Measurements from ENCODE around the gene C16orf82. TPM values are rescaled to one million over a fixed set of nuclear protein-coding genes. Genes with fewer than 3 reads are reported as not detected.

The C16orf82 gene
- polyA plus RNA-seq, 1 experiment, result not detected

DNA sequence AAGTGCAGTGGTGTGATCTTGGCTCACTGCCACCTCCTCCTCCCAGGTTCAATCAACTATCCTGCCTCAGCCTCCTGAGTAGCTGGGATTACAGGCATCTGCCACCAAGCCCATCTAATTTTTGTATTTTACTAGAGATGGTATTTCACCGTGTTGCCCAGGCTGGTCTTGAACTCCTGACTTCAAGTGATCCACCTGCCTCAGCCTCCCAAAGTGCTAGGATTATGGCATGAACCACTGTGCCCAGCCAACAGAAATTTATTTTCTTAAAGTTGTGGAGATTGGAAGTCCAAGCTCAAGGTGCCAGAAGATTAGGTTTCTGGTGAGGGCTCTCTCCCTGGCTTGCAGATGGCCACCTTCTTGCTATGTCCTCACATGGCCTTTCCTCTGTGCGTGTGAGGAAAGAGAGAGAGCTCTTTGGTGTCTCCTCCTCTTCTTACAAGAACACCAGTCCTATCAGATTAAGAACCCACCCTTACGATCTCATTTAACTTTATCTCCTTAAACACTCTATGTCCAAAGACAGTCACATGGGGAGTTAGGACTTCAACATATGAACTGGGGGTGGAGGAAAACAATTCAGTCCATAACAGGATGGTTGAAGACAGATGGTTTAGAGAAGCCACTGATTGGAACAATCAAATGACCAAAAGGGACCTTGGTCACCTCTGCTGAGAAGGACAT is 31.8 kb downstream of the C16orf82 start:
- DNase-seq (ENCODE audit: low read depth), result no peak
- ChIA-PET POLR2A (no interaction called here), CTCF (interaction anchor here (0.6 to 2.3 kb wide), 3 partner anchors 11 to 934 kb away, joined by 3 to 10 read pairs (median 4); no protein-coding TSS in a partner anchor)
- TF ChIP-seq, protein P1, sequence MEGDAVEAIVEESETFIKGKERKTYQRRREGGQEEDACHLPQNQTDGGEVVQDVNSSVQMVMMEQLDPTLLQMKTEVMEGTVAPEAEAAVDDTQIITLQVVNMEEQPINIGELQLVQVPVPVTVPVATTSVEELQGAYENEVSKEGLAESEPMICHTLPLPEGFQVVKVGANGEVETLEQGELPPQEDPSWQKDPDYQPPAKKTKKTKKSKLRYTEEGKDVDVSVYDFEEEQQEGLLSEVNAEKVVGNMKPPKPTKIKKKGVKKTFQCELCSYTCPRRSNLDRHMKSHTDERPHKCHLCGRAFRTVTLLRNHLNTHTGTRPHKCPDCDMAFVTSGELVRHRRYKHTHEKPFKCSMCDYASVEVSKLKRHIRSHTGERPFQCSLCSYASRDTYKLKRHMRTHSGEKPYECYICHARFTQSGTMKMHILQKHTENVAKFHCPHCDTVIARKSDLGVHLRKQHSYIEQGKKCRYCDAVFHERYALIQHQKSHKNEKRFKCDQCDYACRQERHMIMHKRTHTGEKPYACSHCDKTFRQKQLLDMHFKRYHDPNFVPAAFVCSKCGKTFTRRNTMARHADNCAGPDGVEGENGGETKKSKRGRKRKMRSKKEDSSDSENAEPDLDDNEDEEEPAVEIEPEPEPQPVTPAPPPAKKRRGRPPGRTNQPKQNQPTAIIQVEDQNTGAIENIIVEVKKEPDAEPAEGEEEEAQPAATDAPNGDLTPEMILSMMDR (IDR thresholded peaks at IDR 0.05; ENCODE audit: insufficient read depth, low read depth, low read length), result no peak
- no peaks in the 10 kb centered on the region for H3K27me3 ChIP-seq (ENCODE audit: control insufficient read depth, insufficient read depth, low read length)
- no peaks in the 10 kb centered on the region for H3K36me3 ChIP-seq (ENCODE audit: control insufficient read depth, insufficient read depth, low read length)
- H3K4me3 ChIP-seq (ENCODE audit: low read depth, low read length), result no peak overlapping the region

DNA sequence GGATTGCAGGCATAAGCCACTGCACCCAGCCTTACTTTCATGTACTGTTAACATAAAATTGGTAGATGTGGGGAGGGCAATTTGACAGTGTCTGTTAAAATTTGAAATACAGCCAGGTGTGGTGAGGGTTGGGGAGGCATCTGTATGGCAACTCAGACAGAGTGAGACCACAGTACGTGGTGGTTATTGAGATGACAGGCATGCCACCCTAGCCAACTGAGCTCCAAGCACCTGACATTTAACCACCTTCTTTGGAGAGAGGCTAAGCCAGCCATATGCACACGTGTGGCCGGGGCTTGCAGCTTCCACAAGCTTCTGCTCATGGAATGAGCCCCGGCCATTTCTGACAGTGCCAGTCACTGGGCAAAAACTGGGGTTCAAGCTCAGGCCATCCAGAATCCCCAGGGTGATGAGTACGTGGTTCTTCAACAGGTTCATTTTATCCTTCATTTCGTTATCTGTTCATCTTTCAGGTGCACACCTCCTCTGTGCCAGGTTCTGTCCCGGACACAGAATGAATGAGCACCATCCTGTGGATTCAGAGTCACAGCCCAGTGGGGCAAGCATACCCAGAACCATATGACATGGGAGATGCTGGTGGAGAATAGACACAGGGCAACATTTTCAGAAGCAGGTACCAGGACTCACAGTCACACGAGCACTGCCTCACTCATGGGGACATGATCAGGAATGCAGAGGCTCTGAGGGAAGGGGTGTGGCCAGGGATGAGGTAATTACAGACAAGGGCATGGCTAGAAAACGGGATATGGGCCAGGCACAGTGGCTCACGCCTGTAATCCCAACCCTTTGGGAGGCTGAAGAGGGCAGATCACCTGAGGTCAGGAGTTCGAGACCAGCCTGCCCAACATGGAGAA is 36.2 kb downstream of the C16orf82 start:
- Histone ChIP-seq H3K4me3 (ENCODE audit: low read depth, low read length) (no peak overlapping the region), H3K27me3 (ENCODE audit: control insufficient read depth, insufficient read depth, low read length) (no peaks in the 10 kb centered on the region), H3K36me3 (ENCODE audit: control insufficient read depth, insufficient read depth, low read length) (no peaks in the 10 kb centered on the region)
- ChIA-PET CTCF (no interaction called here), POLR2A (no interaction called here)
- TF ChIP-seq, protein P1 (IDR thresholded peaks at IDR 0.05; ENCODE audit: insufficient read depth, low read depth, low read length), result no peak
- no peak for DNase-seq (ENCODE audit: low read depth)

DNA sequence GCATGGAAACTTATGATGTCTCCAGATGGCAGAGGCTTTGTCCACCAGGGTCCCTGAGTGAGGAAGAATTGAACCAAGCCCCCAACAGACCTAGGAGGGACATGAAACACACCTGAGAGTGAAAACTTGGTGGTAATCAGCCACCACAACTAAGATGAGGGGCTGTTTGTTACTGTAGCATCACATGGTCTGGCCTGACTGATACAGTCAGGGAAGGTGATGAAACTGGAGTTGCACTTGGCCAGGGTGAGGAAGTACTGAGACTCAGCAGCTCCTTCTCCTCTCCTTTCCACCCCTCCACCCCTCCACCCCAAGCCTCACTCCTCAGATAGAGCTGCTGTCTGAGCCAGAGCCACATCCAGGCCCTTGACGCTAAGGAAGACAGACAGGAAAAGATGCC is 37.2 kb downstream of the C16orf82 start:
- Histone ChIP-seq H3K27me3 (ENCODE audit: control insufficient read depth, insufficient read depth, low read length) (no peaks in the 10 kb centered on the region), H3K4me3 (ENCODE audit: low read depth, low read length) (no peak overlapping the region), H3K36me3 (ENCODE audit: control insufficient read depth, insufficient read depth, low read length) (no peaks in the 10 kb centered on the region)
- ChIA-PET CTCF (no interaction called here), POLR2A (no interaction called here)
- DNase-seq (ENCODE audit: low read depth), result no peak
- TF ChIP-seq, protein P1 (IDR thresholded peaks at IDR 0.05; ENCODE audit: insufficient read depth, low read depth, low read length), result no peak

DNA sequence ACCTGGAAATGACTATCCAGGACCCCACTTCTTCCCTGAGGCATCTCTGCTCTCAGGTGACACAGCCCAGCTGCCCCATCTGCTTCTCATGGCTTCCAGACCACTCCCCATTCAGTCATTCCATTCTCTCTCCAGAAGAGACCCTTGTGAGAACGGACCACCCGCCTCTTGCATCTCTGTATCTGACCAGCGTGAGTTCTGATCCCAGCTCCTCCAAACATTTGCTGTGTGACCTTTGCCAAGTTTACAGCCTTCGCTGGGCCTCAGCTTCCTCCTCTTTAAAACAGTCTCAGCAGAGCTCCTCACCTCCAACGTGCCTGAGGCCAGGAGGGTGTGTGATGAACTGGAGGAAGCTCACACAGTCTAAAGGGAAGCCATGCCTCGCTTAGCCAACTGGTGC is 39.6 kb downstream of the C16orf82 start:
- DNase-seq (ENCODE audit: low read depth), result no peak
- TF ChIP-seq, protein P1 (IDR thresholded peaks at IDR 0.05; ENCODE audit: insufficient read depth, low read depth, low read length), result no peak
- Histone ChIP-seq H3K4me3 (ENCODE audit: low read depth, low read length) (no peak overlapping the region), H3K36me3 (ENCODE audit: control insufficient read depth, insufficient read depth, low read length) (no peaks in the 10 kb centered on the region), H3K27me3 (ENCODE audit: control insufficient read depth, insufficient read depth, low read length) (no peaks in the 10 kb centered on the region)
- ChIA-PET CTCF (interaction anchor here (1.4 kb wide), 1 partner anchor 143 kb away, joined by 5 read pairs; no protein-coding TSS in a partner anchor), POLR2A (no interaction called here)

DNA sequence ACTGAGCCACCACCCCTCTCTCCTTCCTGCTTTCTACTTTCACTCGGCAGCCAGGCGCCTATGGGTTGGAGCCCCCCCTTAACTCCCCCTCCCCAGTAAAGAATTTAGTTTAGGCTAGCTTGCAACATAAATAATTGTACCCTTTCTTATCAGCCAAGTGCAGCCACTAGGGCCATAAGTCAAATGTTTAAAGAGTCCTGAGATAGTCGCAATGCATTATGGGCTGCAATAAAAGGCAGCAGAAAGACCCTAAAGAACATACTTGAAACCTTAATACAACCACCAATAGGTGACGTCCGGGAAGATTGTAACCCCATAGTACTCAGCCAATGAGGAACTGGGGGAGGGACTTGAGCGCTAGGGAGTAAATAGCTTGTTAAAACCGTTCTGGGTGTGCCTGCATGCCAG is 40.5 kb downstream of the C16orf82 start:
- H3K4me3 ChIP-seq (ENCODE audit: low read depth, low read length), result no peak overlapping the region
- TF ChIP-seq, protein P1 (IDR thresholded peaks at IDR 0.05; ENCODE audit: insufficient read depth, low read depth, low read length), result no peak
- no peaks in the 10 kb centered on the region for H3K27me3 ChIP-seq (ENCODE audit: control insufficient read depth, insufficient read depth, low read length)
- DNase-seq (ENCODE audit: low read depth), result no peak
- H3K36me3 ChIP-seq (ENCODE audit: control insufficient read depth, insufficient read depth, low read length), result no peaks in the 10 kb centered on the region
- ChIA-PET CTCF (interaction anchor here (0.6 to 0.7 kb wide), 2 partner anchors 66 to 268 kb away, joined by 3 read pairs; no protein-coding TSS in a partner anchor), POLR2A (no interaction called here)
